HepG2 (cell line): ENCODE results near the gene PLLP. TPM values are rescaled to one million over a fixed set of nuclear protein-coding genes. Genes with fewer than 3 reads are reported as not detected.
A peak's percentile ranks its signal among the peaks of the same experiment; 100 is the strongest.

Experiments
- CSRNP2 ChIP-seq: sonication (generic); formaldehyde crosslinking; conservative IDR thresholded peaks from 2 replicates; pipeline ENCODE4 v1.8.0; 2022; ENCODE audit warnings: low read depth, missing genetic modification reagents
- E2F1 ChIP-seq: sonication (generic); formaldehyde crosslinking; IDR thresholded peaks from 2 replicates; pipeline ENCODE4 v1.5.0; 2020; ENCODE audit warnings: missing genetic modification reagents
- FOXA3 ChIP-seq: IDR thresholded peaks from 2 replicates; pipeline ENCODE4 v1.6.1; 2016; ENCODE audit warnings: missing genetic modification reagents, missing compliant biosample characterization
- GATA4 ChIP-seq: sonication (generic); IDR thresholded peaks from 2 replicates; pipeline ENCODE4 v1.6.1; 2016; ENCODE audit warnings: antibody characterized with exemption, low read depth, borderline replicate concordance
- HDAC6 ChIP-seq: fragments of 200-600 bp; sonication (generic); IDR thresholded peaks from 2 replicates; pipeline ENCODE4 v1.7.0; 2017; ENCODE audit warnings: mild to moderate bottlenecking, antibody characterized with exemption, low read length, low read depth
- HNF1B ChIP-seq: sonication (generic); formaldehyde crosslinking; IDR thresholded peaks from 2 replicates; pipeline ENCODE4 v1.5.1; 2020; ENCODE audit warnings: mild to moderate bottlenecking, moderate library complexity, missing genetic modification reagents
- NFRKB ChIP-seq: fragments of 450-650 bp; IDR thresholded peaks from 2 replicates; pipeline ENCODE4 v1.6.1; 2017
- NONO ChIP-seq, 2 experiments: fragments of 450-650 bp in 1 of 2; sonication (generic) in 1 of 2; formaldehyde crosslinking in 1 of 2; IDR thresholded peaks in 1 of 2; conservative IDR thresholded peaks in 1 of 2; 2 replicates each; pipeline versions ENCODE4 v1.6.1 to v1.8.0; 2017 to 2022; ENCODE audit warnings: mild to moderate bottlenecking in 1 of 2, missing genetic modification reagents in 1 of 2, moderate library complexity in 1 of 2
- PAX8 ChIP-seq: sonication (generic); formaldehyde crosslinking; IDR thresholded peaks from 2 replicates; pipeline ENCODE4 v1.8.0; 2022; ENCODE audit warnings: mild to moderate bottlenecking, missing genetic modification reagents, borderline replicate concordance
- POLR2AphosphoS2 ChIP-seq: IDR thresholded peaks from 2 replicates; pipeline ENCODE4 v1.6.1; 2011; ENCODE audit warnings: low read depth, low read length, improper control_type of control experiment
- TBX2 ChIP-seq: sonication (generic); formaldehyde crosslinking; IDR thresholded peaks from 2 replicates; pipeline ENCODE4 v1.5.0; 2020; ENCODE audit warnings: missing genetic modification reagents, mild to moderate bottlenecking, borderline replicate concordance
- ZBTB20 ChIP-seq: sonication (generic); formaldehyde crosslinking; IDR thresholded peaks from 2 replicates; pipeline ENCODE4 v1.8.1; 2023; ENCODE audit warnings: missing genetic modification reagents, low read depth, mild to moderate bottlenecking, borderline replicate concordance
- ZNF335 ChIP-seq: sonication (generic); formaldehyde crosslinking; IDR thresholded peaks from 2 replicates; pipeline ENCODE4 v1.4.0; 2020; ENCODE audit warnings: missing genetic modification reagents
- ZNF354B ChIP-seq: sonication (generic); formaldehyde crosslinking; IDR thresholded peaks from 2 replicates; pipeline ENCODE4 v1.8.0; 2022; ENCODE audit warnings: mild to moderate bottlenecking, missing genetic modification reagents
- ZNF382 ChIP-seq: sonication (generic); formaldehyde crosslinking; IDR thresholded peaks from 2 replicates; pipeline ENCODE4 v1.5.0; 2020; ENCODE audit warnings: missing genetic modification reagents, mild to moderate bottlenecking, borderline replicate concordance
- ZNF598 ChIP-seq: sonication (generic); formaldehyde crosslinking; IDR thresholded peaks from 2 replicates; pipeline ENCODE4 v1.5.1; 2020; ENCODE audit warnings: mild to moderate bottlenecking, missing genetic modification reagents, borderline replicate concordance
- ZNF616 ChIP-seq: sonication (generic); formaldehyde crosslinking; IDR thresholded peaks from 2 replicates; pipeline ENCODE4 v1.5.0; 2020; ENCODE audit warnings: low read depth, mild to moderate bottlenecking, missing genetic modification reagents
- polyA plus RNA-seq, 8 experiments: library from polyadenylated mRNA; depleted of rRNA in 3 of 8; stranded (reverse) in 7 of 8; unstranded in 1 of 8; fragments of >200 nt; fragmentation: Illumina TruSeq in 4 of 8; extraction: Trizol in 4 of 8; gene quantifications; 2 replicates each; pipeline versions ENCODE4 v1.2.1 to v1.2.3, GENCODE V29; 2011 to 2016; ENCODE audit warnings: low read depth in 4 of 8, missing spikeins in 1 of 8, mixed read lengths in 1 of 8; ENCODE audit not compliant: insufficient read depth in 1 of 8
- total RNA-seq, 5 experiments: library from RNA; depleted of rRNA; stranded (reverse); fragments of >200 nt; fragmentation: Illumina TruSeq; extraction: Trizol; gene quantifications; 2 replicates each; pipeline ENCODE4 v1.2.3, GENCODE V29; 2016; ENCODE audit warnings: low read depth in 1 of 5
- TF ChIP-seq, protein P1 (sequence below): sonication (generic); formaldehyde crosslinking; IDR thresholded peaks from 2 replicates; pipeline ENCODE4 v1.4.0; 2020; ENCODE audit warnings: missing genetic modification reagents, borderline replicate concordance
- TF ChIP-seq, protein P2 (sequence below): sonication (generic); formaldehyde crosslinking; IDR thresholded peaks from 2 replicates; pipeline ENCODE4 v1.8.1; 2023; ENCODE audit warnings: mild to moderate bottlenecking, inconsistent platforms, moderate library complexity, missing genetic modification reagents, borderline replicate concordance

Gene PLLP
- total and polyA plus RNA-seq, 2 of the 13 experiments (the other 11 are each of a cell fraction or from before 2014, with no cell fraction given), result 60.6 to 127 TPM

DNA sequence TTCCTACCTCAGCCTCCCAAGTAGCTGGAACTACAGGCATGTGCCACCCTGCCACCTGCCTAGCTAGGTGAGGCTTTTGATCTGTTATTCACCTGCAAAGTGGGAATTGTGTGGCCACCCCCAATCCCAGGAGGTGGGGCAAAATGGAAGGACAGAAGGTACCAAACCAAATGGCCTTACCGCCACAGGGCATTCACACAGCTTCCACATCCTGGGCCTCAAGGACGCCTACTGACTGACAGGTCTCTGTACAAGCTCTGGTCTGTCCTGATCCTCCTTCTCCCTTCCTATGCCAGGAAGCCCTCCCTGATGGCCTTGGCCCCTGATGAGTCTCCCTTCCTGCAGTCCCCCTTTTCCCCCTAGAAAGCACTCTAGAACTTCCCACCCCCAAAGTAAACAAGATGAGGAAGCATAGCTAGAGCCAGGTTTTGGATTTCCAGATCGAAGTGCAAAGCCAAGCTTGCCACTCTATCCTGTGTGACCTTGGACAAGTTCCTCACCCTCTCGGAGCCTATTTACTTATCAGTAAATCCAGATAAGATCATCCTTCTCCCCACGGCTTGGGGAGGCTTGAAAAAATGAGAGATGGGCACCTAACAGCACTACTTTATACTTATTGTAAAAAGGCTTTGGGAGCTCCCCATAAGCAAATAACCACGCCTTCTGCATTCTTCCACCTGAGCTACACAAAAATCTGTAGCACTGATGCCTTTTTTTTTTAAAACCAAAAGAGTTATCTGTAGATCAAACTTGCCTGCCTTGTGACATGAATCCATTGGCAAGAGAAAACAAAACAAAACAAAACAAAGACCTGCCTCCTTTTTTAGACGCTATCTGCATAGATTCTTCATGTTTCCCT is 4.5 kb downstream of the PLLP start (continued):
- TF ChIP-seq, protein P1, sequence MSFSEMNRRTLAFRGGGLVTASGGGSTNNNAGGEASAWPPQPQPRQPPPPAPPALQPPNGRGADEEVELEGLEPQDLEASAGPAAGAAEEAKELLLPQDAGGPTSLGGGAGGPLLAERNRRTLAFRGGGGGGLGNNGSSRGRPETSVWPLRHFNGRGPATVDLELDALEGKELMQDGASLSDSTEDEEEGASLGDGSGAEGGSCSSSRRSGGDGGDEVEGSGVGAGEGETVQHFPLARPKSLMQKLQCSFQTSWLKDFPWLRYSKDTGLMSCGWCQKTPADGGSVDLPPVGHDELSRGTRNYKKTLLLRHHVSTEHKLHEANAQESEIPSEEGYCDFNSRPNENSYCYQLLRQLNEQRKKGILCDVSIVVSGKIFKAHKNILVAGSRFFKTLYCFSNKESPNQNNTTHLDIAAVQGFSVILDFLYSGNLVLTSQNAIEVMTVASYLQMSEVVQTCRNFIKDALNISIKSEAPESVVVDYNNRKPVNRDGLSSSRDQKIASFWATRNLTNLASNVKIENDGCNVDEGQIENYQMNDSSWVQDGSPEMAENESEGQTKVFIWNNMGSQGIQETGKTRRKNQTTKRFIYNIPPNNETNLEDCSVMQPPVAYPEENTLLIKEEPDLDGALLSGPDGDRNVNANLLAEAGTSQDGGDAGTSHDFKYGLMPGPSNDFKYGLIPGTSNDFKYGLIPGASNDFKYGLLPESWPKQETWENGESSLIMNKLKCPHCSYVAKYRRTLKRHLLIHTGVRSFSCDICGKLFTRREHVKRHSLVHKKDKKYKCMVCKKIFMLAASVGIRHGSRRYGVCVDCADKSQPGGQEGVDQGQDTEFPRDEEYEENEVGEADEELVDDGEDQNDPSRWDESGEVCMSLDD, result peak; percentile 90
- TF ChIP-seq CSRNP2 (no peak), ZNF382 (CRISPR knock-in tag) (no peak), TBX2 (peak; percentile 97), POLR2AphosphoS2 (no peak), ZNF354B (CRISPR knock-in tag) (no peak), ZNF616 (no peak), NFRKB (no peak), PAX8 (peak; percentile 57; the same call in 1 of the 2 replicates), ZNF598 (CRISPR knock-in tag) (peak; percentile 93; the same call in 1 of the 2 replicates), HDAC6 (no peak), FOXA3 (peak; percentile 100), ZBTB20 (peak; percentile 98), ZNF335 (CRISPR knock-in tag) (no peak; the same call in 1 of the 2 replicates), GATA4 (peak; percentile 94), HNF1B (CRISPR knock-in tag) (peak; percentile 99), E2F1 (no peak; the same call in 1 of the 2 replicates), NONO (IDR thresholded peaks at IDR 0.05) (no peak), NONO (CRISPR knock-in tag; conservative IDR thresholded peaks at IDR 0.05) (peak; percentile 95)
- TF ChIP-seq, protein P2, sequence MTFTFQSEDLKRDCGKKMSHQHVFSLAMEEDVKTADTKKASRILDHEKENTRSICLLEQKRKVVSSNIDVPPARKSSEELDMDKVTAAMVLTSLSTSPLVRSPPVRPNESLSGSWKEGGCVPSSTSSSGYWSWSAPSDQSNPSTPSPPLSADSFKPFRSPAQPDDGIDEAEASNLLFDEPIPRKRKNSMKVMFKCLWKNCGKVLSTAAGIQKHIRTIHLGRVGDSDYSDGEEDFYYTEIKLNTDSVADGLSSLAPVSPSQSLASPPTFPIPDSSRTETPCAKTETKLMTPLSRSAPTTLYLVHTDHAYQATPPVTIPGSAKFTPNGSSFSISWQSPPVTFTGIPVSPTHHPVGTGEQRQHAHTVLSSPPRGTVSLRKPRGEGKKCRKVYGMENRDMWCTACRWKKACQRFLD (CRISPR knock-in tag), result 0 out of 2 replicates have a peak, but pooled peaks have one; percentile 41
